ENCODE measurements around the gene ARL11. TPM values are rescaled to one million over a fixed set of nuclear protein-coding genes. Genes with fewer than 3 reads are reported as not detected.
"Not testable (repeated sequence)": the region's sequence is repeated elsewhere in the genome, so short reads cannot be mapped to it uniquely, and the experiment has no call there.

The ARL11 gene
- total and polyA plus RNA-seq, 2 experiments from 2014 or later: not detected

GRCh38 chr13:49610176-49610575 is 18.1 kb upstream of the ARL11 start:
- Histone ChIP-seq H4K20me1 (ENCODE audit: insufficient read depth) (no peaks in the 10 kb centered on the region), H3K9me2 (ENCODE audit: insufficient read depth) (no peaks in the 10 kb centered on the region), H3K9ac (no peak overlapping the region), H3F3A (ENCODE audit: insufficient read depth) (no peaks in the 10 kb centered on the region), H3K4me2 (ENCODE audit: unreplicated experiment) (no peak overlapping the region), H2AFZ (no peak overlapping the region), H3K4me1 (ENCODE audit: insufficient read depth) (no peaks in the 10 kb centered on the region), H3K9me3 (ENCODE audit: low read depth) (no peaks in the 10 kb centered on the region), H3K79me2 (ENCODE audit: insufficient read depth) (no peaks in the 10 kb centered on the region), H3K36me3 (ENCODE audit: low read depth) (no peaks in the 10 kb centered on the region), H3K27me3 (replicated peaks; ENCODE audit: insufficient read depth) (no peaks in the 10 kb centered on the region), H3K27ac (no peak overlapping the region), H3K4me3 (no peak overlapping the region)
- in situ Hi-C loops (cut with MboI): no loop called here
- no peak for DNase-seq
- no peak for TF ChIP-seq EZH2 (IDR thresholded peaks at IDR 0.05; ENCODE audit: insufficient read depth, poor library complexity, severe bottlenecking)
- TF ChIP-seq EZH2phosphoT487 (IDR thresholded peaks at IDR 0.05; ENCODE audit: insufficient read depth, low read depth): no peak
- 55 to 64% methylated on average over 1 of the region's 1 CpG for WGBS, 2 experiments (ENCODE audit: low coverage in 1 of 2, low lambda C conversion rate in 2 of 2, missing lambda C conversion rate in 2 of 2)

- H3K27me3 ChIP-seq (replicated peaks; ENCODE audit: insufficient read depth); H3K4me2 ChIP-seq (ENCODE audit: unreplicated experiment); H4K20me1 ChIP-seq (ENCODE audit: insufficient read depth); H3K79me2 ChIP-seq (ENCODE audit: insufficient read depth); H3K9ac ChIP-seq; H3K36me3 ChIP-seq (ENCODE audit: low read depth); H3K27ac ChIP-seq; H3K4me1 ChIP-seq (ENCODE audit: insufficient read depth); H2AFZ ChIP-seq; in situ Hi-C loops (cut with MboI); H3K4me3 ChIP-seq; DNase-seq; H3K9me3 ChIP-seq (ENCODE audit: low read depth); H3F3A ChIP-seq (ENCODE audit: insufficient read depth); H3K9me2 ChIP-seq (ENCODE audit: insufficient read depth): not testable (repeated sequence)
- WGBS, 2 experiments (ENCODE audit: low coverage in 1 of 2, low lambda C conversion rate in 2 of 2, missing lambda C conversion rate in 2 of 2): 74 to 77% methylated on average over 3 of the region's 3 CpGs
These were observed 16.3 kb upstream of the ARL11 start for GRCh38 chr13:49612042-49612441.

- Histone ChIP-seq H4K20me1 (ENCODE audit: insufficient read depth) (no peaks in the 10 kb centered on the region), H3K9ac (peak overlapping the region; percentile 33), H3F3A (ENCODE audit: insufficient read depth) (peaks cover 7% of the 10 kb centered on the region; the same call in 1 of the 2 replicates), H3K79me2 (ENCODE audit: insufficient read depth) (no peaks in the 10 kb centered on the region), H3K9me2 (ENCODE audit: insufficient read depth) (no peaks in the 10 kb centered on the region), H3K36me3 (ENCODE audit: low read depth) (no peaks in the 10 kb centered on the region), H3K27me3 (replicated peaks; ENCODE audit: insufficient read depth) (no peaks in the 10 kb centered on the region), H3K4me2 (ENCODE audit: unreplicated experiment) (peak overlapping the region; percentile 22), H3K9me3 (ENCODE audit: low read depth) (no peaks in the 10 kb centered on the region), H3K27ac (peak overlapping the region; percentile 20), H3K4me1 (ENCODE audit: insufficient read depth) (0 out of 2 replicates have a peak, but pooled peaks cover 4% of the 10 kb centered on the region), H2AFZ (peak overlapping the region; percentile 94), H3K4me3 (no peak overlapping the region)
- in situ Hi-C loops (cut with MboI): no loop called here
- peak; percentile 18 for DNase-seq
- TF ChIP-seq EZH2 (IDR thresholded peaks at IDR 0.05; ENCODE audit: insufficient read depth, poor library complexity, severe bottlenecking) (no peak), EZH2phosphoT487 (IDR thresholded peaks at IDR 0.05; ENCODE audit: insufficient read depth, low read depth) (no peak)
- WGBS, 2 experiments (ENCODE audit: low coverage in 1 of 2, low lambda C conversion rate in 2 of 2, missing lambda C conversion rate in 2 of 2): 45 to 48% methylated on average over 8 of the region's 8 CpGs
These were observed 12.3 kb upstream of the ARL11 start for GRCh38 chr13:49615836-49616675.

GRCh38 chr13:49616676-49617065 is 11.6 kb upstream of the ARL11 start:
- Histone ChIP-seq H3K36me3 (ENCODE audit: low read depth) (no peaks in the 10 kb centered on the region), H4K20me1 (ENCODE audit: insufficient read depth) (no peaks in the 10 kb centered on the region), H3K9me2 (ENCODE audit: insufficient read depth) (no peaks in the 10 kb centered on the region), H3K9me3 (ENCODE audit: low read depth) (no peaks in the 10 kb centered on the region), H3K4me3 (no peak overlapping the region), H3K27ac (peak overlapping the region; percentile 20; the same call in 1 of the 2 replicates), H3K79me2 (ENCODE audit: insufficient read depth) (no peaks in the 10 kb centered on the region), H3K4me1 (ENCODE audit: insufficient read depth) (0 out of 2 replicates have a peak, but pooled peaks cover 4% of the 10 kb centered on the region), H3K9ac (peak overlapping the region; percentile 33; the same call in 1 of the 2 replicates), H3K4me2 (ENCODE audit: unreplicated experiment) (no peak overlapping the region), H2AFZ (peak overlapping the region; percentile 94), H3F3A (ENCODE audit: insufficient read depth) (peaks cover 7% of the 10 kb centered on the region; the same call in 1 of the 2 replicates), H3K27me3 (replicated peaks; ENCODE audit: insufficient read depth) (no peaks in the 10 kb centered on the region)
- no peak for DNase-seq
- no peak for TF ChIP-seq EZH2phosphoT487 (IDR thresholded peaks at IDR 0.05; ENCODE audit: insufficient read depth, low read depth)
- no peak for TF ChIP-seq EZH2 (IDR thresholded peaks at IDR 0.05; ENCODE audit: insufficient read depth, poor library complexity, severe bottlenecking)
- in situ Hi-C loops (cut with MboI): no loop called here
- WGBS, 2 experiments (ENCODE audit: low coverage in 1 of 2, low lambda C conversion rate in 2 of 2, missing lambda C conversion rate in 2 of 2): 31 to 33% methylated on average over 3 of the region's 3 CpGs

Measured in GM23248 (cell line).